MCF 10A (cell line): ENCODE data around the gene CIBAR2. TPM values are rescaled to one million over a fixed set of nuclear protein-coding genes. Genes with fewer than 3 reads are reported as not detected.

ENCODE experiments used
- BruUV-seq: library from RNA; stranded (reverse); fragments of 400-500 nt; replicated peaks from 2 replicates; lab custom pipeline; 2021; lab: Mats Ljungman, UMichigan
- CTCF ChIA-PET: fragments of 300-600 bp; sonication (Branson Sonifier 250); formaldehyde crosslinking; extraction: SDS; loops from one replicate; lab custom pipeline; 2021; ENCODE audit warnings: antibody characterized with exemption, inconsistent platforms; lab: Yijun Ruan, JAX
- POLR2A ChIA-PET: fragments of 300-600, 350-650 bp; sonication (Branson Sonifier 250); formaldehyde crosslinking; extraction: SDS; loops from one replicate; lab custom pipeline; 2020; ENCODE audit warnings: antibody characterized with exemption, inconsistent platforms; lab: Yijun Ruan, JAX
- DNase-seq: peaks from one replicate; pipeline ENCODE4 v3.0.0-alpha.2; 2018; ENCODE audit not compliant: unreplicated experiment
- H3K27ac Mint-ChIP-seq: one replicate; pipeline ENCODE4 v1.8.0; 2022; ENCODE audit warnings: mild to moderate bottlenecking, low read depth, mixed read lengths; ENCODE audit not compliant: unreplicated experiment
- H3K27me3 Mint-ChIP-seq: one replicate; pipeline ENCODE4 v1.8.0; 2022; ENCODE audit warnings: mixed read lengths; ENCODE audit not compliant: insufficient read depth, unreplicated experiment
- H3K36me3 Mint-ChIP-seq: one replicate; pipeline ENCODE4 v1.8.0; 2022; ENCODE audit warnings: mild to moderate bottlenecking, moderate library complexity, mixed read lengths; ENCODE audit not compliant: insufficient read depth, unreplicated experiment
- H3K4me1 Mint-ChIP-seq: one replicate; pipeline ENCODE4 v1.8.0; 2022; ENCODE audit warnings: mixed read lengths; ENCODE audit not compliant: insufficient read depth, unreplicated experiment
- H3K4me3 Mint-ChIP-seq: one replicate; pipeline ENCODE4 v1.8.0; 2022; ENCODE audit warnings: mild to moderate bottlenecking, moderate library complexity, mixed read lengths; ENCODE audit not compliant: unreplicated experiment
- H3K9me3 Mint-ChIP-seq: one replicate; pipeline ENCODE4 v1.8.0; 2022; ENCODE audit warnings: mixed read lengths; ENCODE audit not compliant: unreplicated experiment
- CTCF ChIP-seq: fragments of 200-600 bp; IDR thresholded peaks from one replicate; pipeline ENCODE4 v1.8.0; 2022; ENCODE audit warnings: antibody characterized with exemption, mild to moderate bottlenecking; ENCODE audit not compliant: unreplicated experiment
- intact Hi-C: fragments of 100-400 bp; cut with micrococcal nuclease; formaldehyde crosslinking; loops from 2 replicates; pipeline ENCODE4 v1.14.1; 2022
- total RNA-seq: library from RNA; stranded (reverse); gene quantifications from 2 replicates; pipeline ENCODE4 v1.2.3, GENCODE V29; 2022

Gene CIBAR2
- total RNA-seq, 1 experiment from 2014 or later = not detected

DNA sequence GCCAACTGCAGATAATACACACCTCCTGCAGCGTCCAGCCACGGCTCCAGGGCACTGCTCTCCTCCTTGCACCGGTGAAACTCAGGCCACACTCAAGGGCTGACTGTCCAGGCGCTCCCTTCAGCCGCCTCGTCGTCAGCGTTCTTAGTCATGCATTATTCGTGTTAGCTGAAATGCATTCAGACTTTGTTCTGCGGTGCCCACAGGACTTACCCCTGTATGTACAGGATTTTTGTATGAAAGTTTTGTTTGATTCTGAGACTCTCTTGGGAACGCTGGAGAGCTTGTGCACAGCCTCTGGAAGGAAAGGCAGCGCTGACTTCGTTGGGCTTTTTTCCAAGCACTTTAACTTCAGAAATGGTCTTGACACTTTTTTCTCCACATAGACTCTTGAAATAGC lies 22.1 kb downstream of the CIBAR2 start:
- H3K4me1 Mint-ChIP-seq = no peaks in the 10 kb centered on the region
- H3K27ac Mint-ChIP-seq = no peak overlapping the region
- DNase-seq = no peak
- POLR2A ChIA-PET = no interaction called here
- H3K9me3 Mint-ChIP-seq = no peaks in the 10 kb centered on the region
- CTCF ChIA-PET = no interaction called here
- no peak for TF ChIP-seq CTCF
- intact Hi-C loops = no loop called here
- no peak overlapping the region for H3K4me3 Mint-ChIP-seq
- peaks cover 4% of the 10 kb centered on the region for H3K36me3 Mint-ChIP-seq
- BruUV-seq = no TSS peak
- H3K27me3 Mint-ChIP-seq = peaks cover 12% of the 10 kb centered on the region

DNA sequence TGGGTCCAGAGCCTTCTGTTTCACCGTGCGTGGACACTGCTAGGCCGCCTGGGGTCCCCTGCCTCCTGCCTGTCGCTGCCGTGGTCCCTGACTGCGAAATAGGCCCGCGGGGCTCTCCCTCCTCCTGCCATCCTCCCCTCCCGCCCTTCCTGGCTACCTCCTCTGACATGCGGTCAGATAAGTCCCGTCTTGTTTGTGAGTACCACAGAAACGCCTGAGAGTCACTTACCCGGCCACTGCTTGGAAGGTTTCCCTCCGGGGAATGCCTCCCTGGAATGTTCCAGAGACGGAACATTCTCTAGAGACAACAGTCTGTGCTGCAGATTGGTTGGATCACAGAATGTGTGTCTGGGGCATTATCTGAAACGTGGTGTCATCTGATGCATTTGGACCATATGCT lies 22.7 kb downstream of the CIBAR2 start:
- no peak for DNase-seq
- H3K27me3 Mint-ChIP-seq = peaks cover 12% of the 10 kb centered on the region
- intact Hi-C loops = loop anchor here (5.0 to 10.0 kb wide), 2 partner anchors 117 to 335 kb away; no protein-coding TSS in a partner anchor
- BruUV-seq = no TSS peak
- no peak overlapping the region for H3K4me3 Mint-ChIP-seq
- H3K27ac Mint-ChIP-seq = no peak overlapping the region
- ChIA-PET CTCF (no interaction called here), POLR2A (no interaction called here)
- H3K36me3 Mint-ChIP-seq = peaks cover 4% of the 10 kb centered on the region
- no peaks in the 10 kb centered on the region for H3K4me1 Mint-ChIP-seq
- no peak for TF ChIP-seq CTCF
- H3K9me3 Mint-ChIP-seq = no peaks in the 10 kb centered on the region

DNA sequence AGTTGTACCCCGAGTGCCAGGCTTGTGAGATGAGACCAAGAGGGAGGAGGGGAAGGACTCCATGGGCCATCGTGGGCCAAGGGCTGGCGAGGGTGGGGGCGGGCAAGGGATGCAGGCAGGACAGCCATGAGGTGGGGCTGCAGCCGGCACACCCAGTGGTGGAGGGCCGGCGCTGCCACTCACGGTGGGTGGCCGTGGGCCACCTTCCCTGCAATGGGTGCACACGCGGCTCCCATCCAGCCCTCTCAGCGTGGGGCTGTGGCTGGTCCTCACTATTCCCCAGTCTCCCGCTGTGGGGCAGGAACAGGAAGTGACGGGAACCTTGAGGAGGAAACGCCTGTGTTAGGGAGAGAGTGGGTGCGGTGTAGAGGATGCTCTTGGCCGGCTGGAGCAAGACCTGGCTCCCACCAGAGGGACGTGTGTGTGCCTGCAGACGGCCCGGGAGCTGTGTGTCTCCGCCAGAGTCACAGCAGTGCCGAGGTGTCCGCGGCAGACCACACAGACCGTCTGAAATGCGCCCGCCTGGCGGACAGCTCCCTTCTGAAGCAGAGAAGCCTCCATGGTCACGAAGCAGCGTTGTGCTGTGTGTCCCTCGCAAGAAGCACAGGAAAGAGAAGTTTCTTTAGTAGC lies 23.6 kb downstream of the CIBAR2 start:
- Mint-ChIP-seq H3K4me3 (no peak overlapping the region), H3K4me1 (no peaks in the 10 kb centered on the region), H3K27me3 (peaks cover 4% of the 10 kb centered on the region), H3K27ac (no peak overlapping the region), H3K36me3 (peaks cover 4% of the 10 kb centered on the region), H3K9me3 (no peaks in the 10 kb centered on the region)
- ChIA-PET CTCF (no interaction called here), POLR2A (no interaction called here)
- intact Hi-C loops = loop anchor here (5.0 to 10.0 kb wide), 2 partner anchors 116 to 334 kb away; no protein-coding TSS in a partner anchor
- BruUV-seq = no TSS peak
- DNase-seq = no peak
- TF ChIP-seq CTCF = no peak

DNA sequence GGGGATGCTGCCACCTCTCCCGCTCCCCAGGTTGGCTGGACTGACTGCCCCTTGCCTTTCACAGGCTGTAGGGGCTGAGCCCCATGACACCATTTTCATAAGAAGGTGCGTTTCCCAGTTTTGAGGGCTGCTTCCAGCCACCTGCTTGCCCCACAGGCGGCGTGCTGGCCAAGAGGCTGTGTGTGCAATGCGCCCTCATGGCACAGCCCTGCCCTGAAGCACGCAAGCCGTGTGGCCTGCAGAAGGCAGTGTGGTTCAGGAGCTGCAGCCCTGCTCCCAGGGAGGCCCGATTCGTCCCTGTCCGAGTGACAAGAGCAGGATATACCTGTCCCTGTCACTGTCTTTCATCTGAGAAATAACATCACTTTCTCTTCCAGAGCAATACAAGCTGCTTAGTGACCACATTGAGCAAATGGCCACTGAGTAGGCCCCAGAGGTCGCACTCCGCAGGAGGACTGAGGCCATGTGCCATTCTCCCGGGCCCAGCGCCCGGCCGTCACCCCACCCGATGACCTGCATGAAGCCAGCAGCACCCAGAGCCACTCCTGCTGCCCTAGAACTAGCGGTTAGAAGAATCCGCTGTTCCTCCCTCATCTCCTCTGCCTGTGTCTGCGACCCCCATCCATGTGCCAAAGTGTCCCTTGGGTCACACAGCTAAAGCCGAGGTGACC lies 24.2 kb downstream of the CIBAR2 start:
- Mint-ChIP-seq H3K4me3 (no peak overlapping the region), H3K4me1 (no peaks in the 10 kb centered on the region), H3K9me3 (no peaks in the 10 kb centered on the region), H3K36me3 (peaks cover 4% of the 10 kb centered on the region), H3K27ac (no peak overlapping the region), H3K27me3 (no peaks in the 10 kb centered on the region)
- ChIA-PET CTCF (interaction anchor here (1.6 to 2.3 kb wide), 3 partner anchors 76 to 163 kb away, joined by 10 to 17 read pairs (median 14); no protein-coding TSS in a partner anchor), POLR2A (interaction anchor here (0.7 to 2.0 kb wide), 2 partner anchors 76 to 138 kb away, joined by 3 to 7 read pairs; partner anchors contain the start of gene ZDHHC7)
- DNase-seq = no peak
- intact Hi-C loops = loop anchor here (2.0 to 10.0 kb wide), 3 partner anchors 59 to 333 kb away; no protein-coding TSS in a partner anchor
- BruUV-seq = no TSS peak
- TF ChIP-seq CTCF = no peak
